ENCODE measurements around the gene FAM193B.
"Not testable (repeated sequence)": the region's sequence is repeated elsewhere in the genome, so short reads cannot be mapped to it uniquely, and the experiment has no call there.

FAM193B gene

DNA sequence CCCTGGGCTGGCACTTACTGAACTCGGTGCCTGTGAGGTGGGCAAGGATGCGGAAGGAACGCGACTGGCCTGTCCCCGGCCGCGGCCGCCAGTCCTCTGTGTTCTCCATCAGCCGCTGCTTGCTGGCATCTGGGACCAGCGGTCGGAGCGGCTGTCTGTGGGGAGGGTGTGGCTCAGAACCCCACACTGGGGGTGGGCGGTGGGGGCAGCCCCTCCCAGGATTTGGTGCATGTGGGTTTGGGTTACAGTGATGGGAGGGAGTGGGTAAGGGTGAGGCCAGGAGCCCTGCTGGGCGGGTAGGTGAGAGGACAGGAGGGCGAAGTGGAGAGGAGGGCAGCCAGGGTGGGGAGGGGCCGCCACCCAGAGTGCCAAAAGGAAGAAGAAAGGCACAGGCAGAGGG, 63.4 kb downstream of the FAM193B start:
- H3K27ac ChIP-seq (ENCODE audit: low read depth, low read length): peak overlapping the region; percentile 67
- H3K27me3 ChIP-seq (ENCODE audit: insufficient read depth, low read length): no peaks in the 10 kb centered on the region
- no peaks in the 10 kb centered on the region for H3K9me3 ChIP-seq (ENCODE audit: insufficient read depth, low read depth, low read length)
- H3K4me3 ChIP-seq (ENCODE audit: low read length): no peak overlapping the region
- peaks cover 20% of the 10 kb centered on the region for H3K4me1 ChIP-seq (ENCODE audit: insufficient read depth, low read length)
- H3K9ac ChIP-seq (ENCODE audit: low read depth, low read length): no peak overlapping the region
- H3K36me3 ChIP-seq (ENCODE audit: insufficient read depth, low read length): peaks cover 80% of the 10 kb centered on the region
- WGBS: 92% methylated on average over 16 of the region's 16 CpGs

DNA sequence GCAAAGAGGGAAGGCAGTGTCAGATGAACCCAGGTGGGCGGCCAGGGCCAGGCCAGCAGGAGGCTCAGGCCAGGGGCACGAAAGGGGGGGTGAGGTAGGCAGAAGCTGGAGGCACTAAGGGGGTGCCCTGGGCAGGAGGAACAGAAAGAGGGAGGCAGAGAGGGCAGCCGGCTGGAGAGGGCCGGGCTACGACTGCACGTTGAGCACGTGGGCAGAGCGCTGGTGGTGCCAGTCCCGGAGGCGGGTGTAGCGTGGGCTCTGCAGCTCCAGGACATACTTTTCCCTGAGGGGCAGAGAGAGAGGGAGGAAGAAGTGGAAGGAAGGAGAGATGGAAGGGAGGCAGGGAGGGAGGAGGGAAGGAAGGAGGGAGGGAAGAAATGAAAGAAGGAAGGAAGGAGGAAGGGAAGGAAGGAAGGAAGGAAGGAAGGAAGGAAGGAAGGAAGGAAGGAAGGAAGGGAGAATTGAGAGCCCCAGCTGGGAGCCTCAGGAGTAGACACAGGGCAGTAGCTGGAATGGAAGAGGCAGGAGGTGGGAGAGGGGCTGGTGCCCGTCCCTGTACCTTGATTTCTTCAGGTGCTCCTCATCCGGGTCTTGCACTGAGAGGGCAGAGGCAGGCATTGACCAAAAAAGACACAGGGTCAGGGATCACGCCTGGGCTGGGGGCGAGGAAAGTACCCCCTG, 63.9 kb downstream of the FAM193B start:
- Histone ChIP-seq H3K4me3 (ENCODE audit: low read length) (no peak overlapping the region), H3K36me3 (ENCODE audit: insufficient read depth, low read length) (peaks cover 82% of the 10 kb centered on the region), H3K9me3 (ENCODE audit: insufficient read depth, low read depth, low read length) (no peaks in the 10 kb centered on the region), H3K27ac (ENCODE audit: low read depth, low read length) (no peak overlapping the region; the same call in 1 of the 2 replicates), H3K27me3 (ENCODE audit: insufficient read depth, low read length) (no peaks in the 10 kb centered on the region), H3K9ac (ENCODE audit: low read depth, low read length) (no peak overlapping the region), H3K4me1 (ENCODE audit: insufficient read depth, low read length) (peaks cover 15% of the 10 kb centered on the region)
- 95% methylated on average over 15 of the region's 15 CpGs for whole genome bisulfite sequencing

DNA sequence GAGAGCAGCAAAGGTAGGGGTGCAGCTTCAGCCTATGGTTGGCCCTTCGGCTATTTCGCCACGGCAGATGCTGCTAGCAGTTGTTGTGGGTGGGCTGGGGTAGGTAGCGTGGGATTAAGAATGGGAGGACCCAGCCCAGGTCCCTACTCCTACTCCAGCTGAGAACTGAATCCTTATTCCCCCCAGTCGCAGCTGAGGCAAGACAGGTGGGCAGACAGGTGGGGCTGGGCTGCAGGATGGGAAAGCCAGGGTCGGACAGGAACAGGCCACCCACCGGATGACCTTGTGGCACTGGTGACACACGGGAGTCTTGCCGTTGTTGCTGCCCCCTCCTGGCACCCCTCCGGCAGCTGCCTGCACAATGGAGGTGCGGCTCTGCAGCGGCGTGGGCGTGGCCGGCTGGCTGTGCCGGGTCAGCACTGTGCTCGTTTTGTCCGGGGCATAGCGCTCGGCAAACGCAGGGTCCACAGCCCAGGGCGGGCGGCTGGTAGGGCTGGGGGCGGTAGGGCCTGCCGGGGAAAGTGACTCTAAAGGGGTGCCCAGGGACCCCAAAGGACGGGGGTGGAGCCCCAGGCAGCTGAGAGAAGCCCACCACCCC, 65.1 kb downstream of the FAM193B start:
- H3K9me3 ChIP-seq (ENCODE audit: insufficient read depth, low read depth, low read length): no peaks in the 10 kb centered on the region
- 91% methylated on average over 26 of the region's 26 CpGs for WGBS
- H3K4me3 ChIP-seq (ENCODE audit: low read length): no peak overlapping the region
- H3K27me3 ChIP-seq (ENCODE audit: insufficient read depth, low read length): no peaks in the 10 kb centered on the region
- 0 out of 2 replicates have a peak overlapping the region, but pooled peaks have one; percentile 30 for H3K27ac ChIP-seq (ENCODE audit: low read depth, low read length)
- H3K4me1 ChIP-seq (ENCODE audit: insufficient read depth, low read length): 0 out of 2 replicates have a peak, but pooled peaks cover 8% of the 10 kb centered on the region
- H3K36me3 ChIP-seq (ENCODE audit: insufficient read depth, low read length): peaks cover 88% of the 10 kb centered on the region
- no peak overlapping the region for H3K9ac ChIP-seq (ENCODE audit: low read depth, low read length)

DNA sequence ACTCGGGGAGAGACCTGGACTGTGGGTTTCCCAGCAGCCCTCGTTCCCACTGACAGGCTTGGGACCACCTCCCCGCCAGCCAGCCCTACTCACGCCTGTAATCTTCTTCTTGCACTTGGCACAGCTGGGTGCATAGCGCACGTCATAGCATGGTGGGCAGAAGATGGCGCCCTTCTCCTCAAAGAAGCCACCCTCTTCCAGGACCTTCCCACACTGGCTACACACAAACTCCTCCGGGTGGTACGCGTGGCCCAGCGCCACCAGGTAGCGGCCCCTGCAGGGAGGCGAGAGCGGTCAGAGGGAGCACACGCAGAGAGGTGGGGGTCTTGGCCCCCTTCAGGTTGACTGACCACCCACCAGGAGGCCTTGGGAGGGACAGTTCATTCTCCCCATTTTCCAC, 66.4 kb downstream of the FAM193B start:
- Histone ChIP-seq H3K27ac (ENCODE audit: low read depth, low read length) (no peak overlapping the region), H3K36me3 (ENCODE audit: insufficient read depth, low read length) (peaks cover 88% of the 10 kb centered on the region), H3K9me3 (ENCODE audit: insufficient read depth, low read depth, low read length) (no peaks in the 10 kb centered on the region), H3K9ac (ENCODE audit: low read depth, low read length) (no peak overlapping the region), H3K27me3 (ENCODE audit: insufficient read depth, low read length) (no peaks in the 10 kb centered on the region), H3K4me1 (ENCODE audit: insufficient read depth, low read length) (0 out of 2 replicates have a peak, but pooled peaks cover 4% of the 10 kb centered on the region), H3K4me3 (ENCODE audit: low read length) (no peak overlapping the region)
- 94% methylated on average over 15 of the region's 15 CpGs for WGBS

DNA sequence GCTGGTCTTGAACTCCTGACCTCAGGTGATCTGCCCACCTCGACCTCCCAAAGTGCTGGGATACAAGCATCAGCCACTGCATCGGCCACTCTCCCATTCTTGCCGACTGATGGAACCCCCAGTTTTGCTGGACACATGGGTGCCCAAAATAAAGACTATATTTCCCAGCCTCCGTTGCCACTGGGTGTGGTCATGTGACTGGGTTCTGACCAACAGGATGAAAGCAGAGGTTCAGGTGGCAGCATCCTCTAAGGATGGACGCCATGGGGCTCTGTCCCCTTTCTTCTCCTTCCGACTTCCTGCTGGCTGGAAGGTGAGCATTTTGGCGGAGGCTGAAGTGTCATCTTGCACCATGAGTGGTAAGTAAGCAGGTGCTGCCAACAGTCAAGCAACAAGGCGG, 67.2 kb downstream of the FAM193B start:
- Histone ChIP-seq H3K36me3 (ENCODE audit: insufficient read depth, low read length) (peaks cover 86% of the 10 kb centered on the region), H3K4me3 (ENCODE audit: low read length) (no peak overlapping the region), H3K9me3 (ENCODE audit: insufficient read depth, low read depth, low read length) (no peaks in the 10 kb centered on the region), H3K27ac (ENCODE audit: low read depth, low read length) (no peak overlapping the region), H3K27me3 (ENCODE audit: insufficient read depth, low read length) (no peaks in the 10 kb centered on the region), H3K9ac (ENCODE audit: low read depth, low read length) (no peak overlapping the region), H3K4me1 (ENCODE audit: insufficient read depth, low read length) (0 out of 2 replicates have a peak, but pooled peaks cover 4% of the 10 kb centered on the region)
- 93% methylated on average over 8 of the region's 8 CpGs for WGBS

DNA sequence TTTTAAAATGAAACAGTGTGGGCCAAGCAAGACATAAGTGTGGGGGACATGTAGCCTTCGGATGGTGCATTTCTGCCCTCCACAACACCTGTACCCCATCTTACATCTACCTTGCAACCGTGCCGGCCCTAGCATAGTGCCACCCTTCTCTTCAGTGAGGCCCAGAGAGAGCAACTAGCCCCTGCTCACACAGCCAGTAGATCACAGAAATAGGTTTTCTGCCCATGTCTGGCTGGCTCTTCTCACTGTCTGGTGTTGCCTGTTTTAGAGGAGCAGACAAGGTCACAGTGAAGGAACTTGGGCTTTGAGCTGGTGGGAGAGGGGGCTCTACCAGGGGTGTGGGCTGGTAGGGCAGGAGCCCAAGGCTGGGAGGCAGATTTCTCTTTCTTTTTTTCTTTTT, 68.1 kb downstream of the FAM193B start:
- H3K27ac ChIP-seq (ENCODE audit: low read depth, low read length): no peak overlapping the region
- H3K4me1 ChIP-seq (ENCODE audit: insufficient read depth, low read length): 0 out of 2 replicates have a peak, but pooled peaks cover 4% of the 10 kb centered on the region
- WGBS: 94% methylated on average over 3 of the region's 3 CpGs
- H3K27me3 ChIP-seq (ENCODE audit: insufficient read depth, low read length): no peaks in the 10 kb centered on the region
- peaks cover 94% of the 10 kb centered on the region for H3K36me3 ChIP-seq (ENCODE audit: insufficient read depth, low read length)
- H3K9me3 ChIP-seq (ENCODE audit: insufficient read depth, low read depth, low read length): no peaks in the 10 kb centered on the region
- H3K9ac ChIP-seq (ENCODE audit: low read depth, low read length): no peak overlapping the region
- no peak overlapping the region for H3K4me3 ChIP-seq (ENCODE audit: low read length)

DNA sequence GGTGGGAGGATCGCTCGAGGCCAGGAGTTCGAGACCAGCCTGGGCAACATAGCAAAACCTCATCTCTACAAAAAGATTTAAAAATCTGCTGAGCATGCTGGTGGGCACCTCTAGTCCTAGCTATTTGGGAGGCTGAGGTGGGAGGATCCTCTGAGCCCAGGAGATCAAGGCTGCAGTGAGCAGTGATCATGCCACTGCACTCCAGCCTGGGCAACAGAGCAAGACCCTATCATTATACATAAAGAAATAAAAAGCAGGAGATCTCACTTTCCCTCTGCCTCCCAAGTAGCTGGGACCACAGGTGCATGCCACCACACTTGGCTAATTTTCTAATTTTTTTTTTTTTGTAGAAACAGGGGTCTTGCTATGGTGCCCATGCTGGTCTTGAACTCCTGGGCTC, 68.6 kb downstream of the FAM193B start:
- WGBS: 96% methylated on average over 3 of the region's 3 CpGs
- H3K4me3 ChIP-seq (ENCODE audit: low read length); H3K9ac ChIP-seq (ENCODE audit: low read depth, low read length); H3K4me1 ChIP-seq (ENCODE audit: insufficient read depth, low read length); H3K9me3 ChIP-seq (ENCODE audit: insufficient read depth, low read depth, low read length); H3K27me3 ChIP-seq (ENCODE audit: insufficient read depth, low read length); H3K27ac ChIP-seq (ENCODE audit: low read depth, low read length): not testable (repeated sequence)
- H3K36me3 ChIP-seq (ENCODE audit: insufficient read depth, low read length): peaks cover 89% of the 10 kb centered on the region

DNA sequence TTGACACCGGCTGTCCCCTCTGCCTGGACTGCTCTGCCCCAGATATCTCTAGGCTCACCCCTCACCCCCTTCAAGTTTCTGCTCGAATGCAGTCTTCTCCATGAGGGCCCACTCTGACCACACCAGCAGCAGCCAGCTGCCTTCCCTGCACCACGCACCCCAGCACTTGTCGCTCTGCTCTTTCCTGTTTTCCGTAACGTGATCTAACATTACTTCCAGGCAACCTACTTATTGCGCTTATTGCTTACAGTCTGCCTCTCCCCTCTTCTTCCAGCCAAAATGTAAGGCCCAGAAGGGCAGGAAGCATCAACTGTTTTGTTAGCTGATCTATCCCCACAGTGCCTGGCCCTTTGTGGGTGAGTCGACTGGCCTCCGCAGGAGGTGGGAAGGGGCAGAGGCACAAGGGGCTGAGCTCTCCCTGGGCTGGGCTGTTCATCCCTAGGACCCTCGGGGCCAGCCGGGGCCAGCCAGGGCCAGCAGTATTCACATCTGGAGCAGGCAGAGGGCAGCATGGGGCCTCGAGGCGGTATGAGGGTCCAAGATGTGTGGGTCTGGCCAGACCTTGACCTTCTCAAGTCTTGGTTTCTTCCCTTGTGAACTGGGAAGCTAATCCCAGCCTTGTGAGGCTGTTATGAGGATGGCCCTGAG, 69.3 kb downstream of the FAM193B start:
- Histone ChIP-seq H3K36me3 (ENCODE audit: insufficient read depth, low read length) (peaks cover 82% of the 10 kb centered on the region), H3K4me1 (ENCODE audit: insufficient read depth, low read length) (no peaks in the 10 kb centered on the region), H3K4me3 (ENCODE audit: low read length) (no peak overlapping the region)

DNA sequence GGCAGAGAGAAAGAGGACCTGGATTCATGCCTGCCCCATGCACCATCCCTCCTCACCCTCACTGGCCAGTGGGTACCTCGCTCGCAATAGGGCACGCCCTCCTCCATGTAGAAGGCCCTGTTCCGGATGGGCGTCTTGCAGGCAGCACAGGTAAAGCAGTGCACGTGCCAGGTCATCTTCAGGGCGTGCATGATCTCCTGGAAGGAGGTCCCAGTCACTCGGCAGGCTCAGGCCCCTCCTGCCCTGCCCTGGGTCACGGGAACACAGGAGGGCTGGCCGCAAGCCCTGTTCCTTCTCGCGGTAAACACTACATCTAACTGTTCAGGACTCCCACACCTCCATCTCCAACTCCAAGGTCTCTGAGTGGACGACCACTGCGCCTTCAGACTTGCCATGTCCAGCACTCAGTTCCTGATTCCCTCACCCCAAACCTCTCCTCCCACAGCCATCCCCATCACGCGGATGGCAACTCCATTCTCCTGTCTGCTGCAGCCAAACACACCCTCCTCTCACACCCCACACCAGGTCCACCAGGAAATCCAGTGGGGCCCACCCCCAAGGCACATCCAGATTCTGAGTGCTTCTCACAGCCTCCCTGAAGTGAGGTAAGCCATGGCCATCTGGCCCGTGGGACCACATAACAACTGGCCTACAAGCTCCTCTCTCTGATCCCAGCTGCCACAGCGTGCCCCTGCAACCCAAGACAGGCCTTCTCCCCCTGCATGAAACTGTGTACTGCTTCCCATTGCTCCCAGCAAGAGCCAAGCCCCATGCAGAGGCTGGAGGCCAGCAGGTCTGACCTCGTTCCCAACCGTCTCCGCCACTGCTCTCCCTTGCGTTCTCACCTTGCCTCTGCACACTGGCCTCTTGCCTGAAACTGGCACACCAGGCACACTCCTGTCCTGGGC, 70.1 kb downstream of the FAM193B start:
- H3K4me1 ChIP-seq (ENCODE audit: insufficient read depth, low read length): no peaks in the 10 kb centered on the region
- H3K4me3 ChIP-seq (ENCODE audit: low read length): no peak overlapping the region
- no peak overlapping the region for H3K27ac ChIP-seq (ENCODE audit: low read depth, low read length)
- no peaks in the 10 kb centered on the region for H3K27me3 ChIP-seq (ENCODE audit: insufficient read depth, low read length)
- H3K36me3 ChIP-seq (ENCODE audit: insufficient read depth, low read length): peaks cover 74% of the 10 kb centered on the region
- no peaks in the 10 kb centered on the region for H3K9me3 ChIP-seq (ENCODE audit: insufficient read depth, low read depth, low read length)
- 95% methylated on average over 22 of the region's 22 CpGs for WGBS
- H3K9ac ChIP-seq (ENCODE audit: low read depth, low read length): no peak overlapping the region

More for the DNA sequence above, 69.3 kb downstream of the FAM193B start:
- Histone ChIP-seq H3K27me3 (ENCODE audit: insufficient read depth, low read length) (no peaks in the 10 kb centered on the region), H3K9ac (ENCODE audit: low read depth, low read length) (no peak overlapping the region), H3K9me3 (ENCODE audit: insufficient read depth, low read depth, low read length) (no peaks in the 10 kb centered on the region), H3K27ac (ENCODE audit: low read depth, low read length) (no peak overlapping the region)
- 82% methylated on average over 13 of the region's 13 CpGs for WGBS

DNA sequence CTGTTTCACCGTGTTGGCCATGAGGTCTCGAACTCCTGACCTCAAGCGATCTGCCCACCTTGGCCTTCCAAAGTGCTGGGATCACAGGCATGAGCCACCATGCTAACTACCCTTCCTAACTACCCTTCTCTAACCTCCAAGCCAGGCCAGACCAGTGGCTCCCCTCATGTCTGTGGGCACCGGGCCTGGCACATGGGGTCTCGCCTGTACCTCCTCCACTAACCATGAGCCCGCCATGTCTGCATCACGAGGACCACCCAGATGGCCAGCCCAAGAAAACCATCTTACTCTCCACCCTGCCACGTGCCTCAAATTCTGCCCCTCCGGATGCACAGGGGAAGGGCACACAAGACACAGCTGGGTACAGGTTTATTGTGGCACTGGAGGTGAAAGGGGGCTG, 71.3 kb downstream of the FAM193B start:
- Histone ChIP-seq H3K9ac (ENCODE audit: low read depth, low read length) (no peak overlapping the region), H3K9me3 (ENCODE audit: insufficient read depth, low read depth, low read length) (no peaks in the 10 kb centered on the region), H3K4me1 (ENCODE audit: insufficient read depth, low read length) (no peaks in the 10 kb centered on the region), H3K36me3 (ENCODE audit: insufficient read depth, low read length) (peaks cover 64% of the 10 kb centered on the region), H3K27me3 (ENCODE audit: insufficient read depth, low read length) (no peaks in the 10 kb centered on the region), H3K27ac (ENCODE audit: low read depth, low read length) (no peak overlapping the region), H3K4me3 (ENCODE audit: low read length) (no peak overlapping the region)
- WGBS: 96% methylated on average over 9 of the region's 9 CpGs
